Measurements from ENCODE around the gene CYGB.

CYGB gene

DNA sequence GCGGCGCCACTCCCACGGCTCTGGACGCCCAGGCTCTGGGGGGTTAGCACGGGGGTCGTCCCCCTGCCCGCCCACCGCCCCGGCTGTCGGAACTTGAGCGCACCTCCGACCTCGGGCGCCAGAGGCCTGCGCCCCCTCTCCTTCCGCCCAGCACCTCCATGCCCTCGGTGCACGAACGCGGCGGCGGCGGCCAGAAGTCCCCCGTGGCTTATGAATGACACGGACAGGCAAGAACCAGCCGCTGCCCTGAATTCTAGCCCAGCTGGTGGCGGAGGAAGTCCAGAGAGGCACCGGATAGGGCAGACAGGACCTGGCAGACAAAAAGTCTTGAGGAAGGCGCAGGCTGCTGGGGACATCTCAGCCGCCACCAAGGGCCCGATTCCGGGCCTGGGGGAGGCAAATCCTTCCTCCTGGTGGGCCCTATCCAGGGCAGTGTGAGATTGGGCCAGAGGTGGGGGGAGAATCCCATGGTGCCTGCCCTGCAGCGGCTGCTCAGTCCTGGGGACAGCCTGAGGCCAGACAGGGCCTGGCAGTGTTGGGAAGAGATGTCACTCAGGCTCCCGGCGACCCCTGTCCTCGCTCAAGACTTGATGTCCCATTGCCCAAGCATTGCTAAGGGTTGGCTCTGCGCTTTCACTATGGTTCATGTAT is 897 bp upstream of the CYGB start:
- Histone ChIP-seq H3K36me3 (ENCODE audit: control insufficient read depth in 2 of 2, insufficient read depth in 1 of 2, low read length in 2 of 2) (no peaks in the 10 kb centered on the region), H3K27ac (ENCODE audit: extremely low read depth, low read depth, low read length) (no peak overlapping the region), H3K4me1 (ENCODE audit: control insufficient read depth, insufficient read depth, low read length) (peaks cover 8% of the 10 kb centered on the region), H3K4me3 (ENCODE audit: low read depth, low read length) (no peak overlapping the region), H3K9me3 (ENCODE audit: control insufficient read depth, insufficient read depth, low read depth, low read length) (no peaks in the 10 kb centered on the region)
- TF ChIP-seq ZNF266 (tag by site-specific recombination; IDR thresholded peaks at IDR 0.05; ENCODE audit: low read depth) (no peak), ZNF473 (tag by site-specific recombination; IDR thresholded peaks at IDR 0.05) (no peak), KLF1 (tag by site-specific recombination; IDR thresholded peaks at IDR 0.05) (no peak), ZNF76 (tag by site-specific recombination; IDR thresholded peaks at IDR 0.05; ENCODE audit: borderline replicate concordance, low read depth) (no peak), ZIC2 (tag by site-specific recombination; IDR thresholded peaks at IDR 0.05) (no peak), ZNF664 (tag by site-specific recombination; IDR thresholded peaks at IDR 0.05) (no peak), GLI2 (tag by site-specific recombination; IDR thresholded peaks at IDR 0.05; ENCODE audit: borderline replicate concordance, low read depth) (no peak)
- TF ChIP-seq, protein P1, sequence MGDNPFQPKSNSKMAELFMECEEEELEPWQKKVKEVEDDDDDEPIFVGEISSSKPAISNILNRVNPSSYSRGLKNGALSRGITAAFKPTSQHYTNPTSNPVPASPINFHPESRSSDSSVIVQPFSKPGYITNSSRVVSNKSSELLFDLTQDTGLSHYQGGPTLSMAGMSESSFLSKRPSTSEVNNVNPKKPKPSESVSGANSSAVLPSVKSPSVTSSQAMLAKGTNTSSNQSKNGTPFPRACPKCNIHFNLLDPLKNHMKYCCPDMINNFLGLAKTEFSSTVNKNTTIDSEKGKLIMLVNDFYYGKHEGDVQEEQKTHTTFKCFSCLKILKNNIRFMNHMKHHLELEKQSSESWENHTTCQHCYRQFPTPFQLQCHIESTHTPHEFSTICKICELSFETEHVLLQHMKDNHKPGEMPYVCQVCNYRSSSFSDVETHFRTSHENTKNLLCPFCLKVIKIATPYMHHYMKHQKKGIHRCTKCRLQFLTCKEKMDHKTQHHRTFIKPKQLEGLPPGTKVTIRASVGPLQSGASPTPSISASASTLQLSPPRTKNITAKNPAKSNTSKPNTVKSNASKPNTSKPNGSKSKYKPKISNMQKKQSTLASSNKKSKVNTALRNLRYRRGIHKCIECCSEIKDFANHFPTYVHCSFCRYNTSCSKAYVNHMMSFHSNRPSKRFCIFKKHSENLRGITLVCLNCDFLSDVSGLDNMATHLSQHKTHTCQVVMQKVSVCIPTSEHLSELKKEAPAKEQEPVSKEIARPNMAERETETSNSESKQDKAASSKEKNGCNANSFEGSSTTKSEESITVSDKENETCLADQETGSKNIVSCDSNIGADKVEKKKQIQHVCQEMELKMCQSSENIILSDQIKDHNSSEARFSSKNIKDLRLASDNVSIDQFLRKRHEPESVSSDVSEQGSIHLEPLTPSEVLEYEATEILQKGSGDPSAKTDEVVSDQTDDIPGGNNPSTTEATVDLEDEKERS (tag by site-specific recombination; IDR thresholded peaks at IDR 0.05) = no peak
- ChIA-PET CTCF (interaction anchor here (0.6 to 2.9 kb wide), 4 partner anchors 16 to 176 kb away, joined by 3 to 37 read pairs (median 9); no protein-coding TSS in a partner anchor), POLR2A (no interaction called here)

DNA sequence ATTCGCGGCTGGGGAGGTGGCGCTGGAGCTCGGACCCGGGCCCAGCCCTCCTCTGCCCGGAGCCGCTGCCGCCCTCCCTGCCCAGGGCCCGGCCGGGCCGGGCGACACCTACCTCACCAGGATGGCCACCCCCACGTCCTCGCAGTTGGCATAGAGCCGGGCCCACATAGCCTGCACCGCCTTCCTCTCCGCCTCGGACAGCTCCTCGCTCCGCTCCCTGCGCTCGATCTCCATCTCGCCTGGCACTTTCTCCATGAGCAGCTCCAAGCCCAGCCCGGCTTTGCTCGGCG is 276 bp downstream of the CYGB start:
- H3K9me3 ChIP-seq (ENCODE audit: control insufficient read depth, insufficient read depth, low read depth, low read length) = no peaks in the 10 kb centered on the region
- H3K4me1 ChIP-seq (ENCODE audit: control insufficient read depth, insufficient read depth, low read length) = peaks cover 11% of the 10 kb centered on the region
- POLR2A ChIA-PET = no interaction called here
- CTCF ChIA-PET = interaction anchor here (0.9 to 2.7 kb wide), 3 partner anchors 9 to 177 kb away, joined by 3 to 25 read pairs (median 17); no protein-coding TSS in a partner anchor
- no peak overlapping the region for H3K4me3 ChIP-seq (ENCODE audit: low read depth, low read length)
- H3K27ac ChIP-seq (ENCODE audit: extremely low read depth, low read depth, low read length) = no peak overlapping the region
- no peaks in the 10 kb centered on the region for H3K36me3 ChIP-seq (ENCODE audit: control insufficient read depth in 2 of 2, insufficient read depth in 1 of 2, low read length in 2 of 2)
- TF ChIP-seq, protein P2, sequence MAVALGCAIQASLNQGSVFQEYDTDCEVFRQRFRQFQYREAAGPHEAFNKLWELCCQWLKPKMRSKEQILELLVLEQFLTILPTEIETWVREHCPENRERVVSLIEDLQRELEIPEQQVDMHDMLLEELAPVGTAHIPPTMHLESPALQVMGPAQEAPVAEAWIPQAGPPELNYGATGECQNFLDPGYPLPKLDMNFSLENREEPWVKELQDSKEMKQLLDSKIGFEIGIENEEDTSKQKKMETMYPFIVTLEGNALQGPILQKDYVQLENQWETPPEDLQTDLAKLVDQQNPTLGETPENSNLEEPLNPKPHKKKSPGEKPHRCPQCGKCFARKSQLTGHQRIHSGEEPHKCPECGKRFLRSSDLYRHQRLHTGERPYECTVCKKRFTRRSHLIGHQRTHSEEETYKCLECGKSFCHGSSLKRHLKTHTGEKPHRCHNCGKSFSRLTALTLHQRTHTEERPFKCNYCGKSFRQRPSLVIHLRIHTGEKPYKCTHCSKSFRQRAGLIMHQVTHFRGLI (tag by site-specific recombination; IDR thresholded peaks at IDR 0.05) = no peak
- TF ChIP-seq REPIN1 (tag by site-specific recombination; IDR thresholded peaks at IDR 0.05; ENCODE audit: low read depth) = no peak
- no peak for TF ChIP-seq ZNF561 (tag by site-specific recombination; IDR thresholded peaks at IDR 0.05; ENCODE audit: borderline replicate concordance)
- TF ChIP-seq ZNF664 (tag by site-specific recombination; IDR thresholded peaks at IDR 0.05) = no peak
- TF ChIP-seq ZNF391 (tag by site-specific recombination; IDR thresholded peaks at IDR 0.05; ENCODE audit: borderline replicate concordance, low read depth) = no peak
- no peak for TF ChIP-seq FEZF1 (tag by site-specific recombination; IDR thresholded peaks at IDR 0.05)
- TF ChIP-seq, protein P3, sequence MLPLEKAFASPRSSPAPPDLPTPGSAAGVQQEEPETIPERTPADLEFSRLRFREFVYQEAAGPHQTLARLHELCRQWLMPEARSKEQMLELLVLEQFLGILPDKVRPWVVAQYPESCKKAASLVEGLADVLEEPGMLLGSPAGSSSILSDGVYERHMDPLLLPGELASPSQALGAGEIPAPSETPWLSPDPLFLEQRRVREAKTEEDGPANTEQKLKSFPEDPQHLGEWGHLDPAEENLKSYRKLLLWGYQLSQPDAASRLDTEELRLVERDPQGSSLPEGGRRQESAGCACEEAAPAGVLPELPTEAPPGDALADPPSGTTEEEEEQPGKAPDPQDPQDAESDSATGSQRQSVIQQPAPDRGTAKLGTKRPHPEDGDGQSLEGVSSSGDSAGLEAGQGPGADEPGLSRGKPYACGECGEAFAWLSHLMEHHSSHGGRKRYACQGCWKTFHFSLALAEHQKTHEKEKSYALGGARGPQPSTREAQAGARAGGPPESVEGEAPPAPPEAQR (tag by site-specific recombination; IDR thresholded peaks at IDR 0.05) = no peak
- TF ChIP-seq, protein P4, sequence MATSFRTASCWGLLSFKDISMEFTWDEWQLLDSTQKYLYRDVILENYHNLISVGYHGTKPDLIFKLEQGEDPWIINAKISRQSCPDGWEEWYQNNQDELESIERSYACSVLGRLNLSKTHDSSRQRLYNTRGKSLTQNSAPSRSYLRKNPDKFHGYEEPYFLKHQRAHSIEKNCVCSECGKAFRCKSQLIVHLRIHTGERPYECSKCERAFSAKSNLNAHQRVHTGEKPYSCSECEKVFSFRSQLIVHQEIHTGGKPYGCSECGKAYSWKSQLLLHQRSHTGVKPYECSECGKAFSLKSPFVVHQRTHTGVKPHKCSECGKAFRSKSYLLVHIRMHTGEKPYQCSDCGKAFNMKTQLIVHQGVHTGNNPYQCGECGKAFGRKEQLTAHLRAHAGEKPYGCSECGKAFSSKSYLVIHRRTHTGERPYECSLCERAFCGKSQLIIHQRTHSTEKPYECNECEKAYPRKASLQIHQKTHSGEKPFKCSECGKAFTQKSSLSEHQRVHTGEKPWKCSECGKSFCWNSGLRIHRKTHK (tag by site-specific recombination; IDR thresholded peaks at IDR 0.05) = no peak
- TF ChIP-seq ZNF221 (tag by site-specific recombination; IDR thresholded peaks at IDR 0.05; ENCODE audit: borderline replicate concordance) = no peak
- no peak for TF ChIP-seq ZNF175 (tag by site-specific recombination; IDR thresholded peaks at IDR 0.05)
- TF ChIP-seq ZNF112 (tag by site-specific recombination; IDR thresholded peaks at IDR 0.05) = no peak
- no peak for TF ChIP-seq ZNF48 (tag by site-specific recombination; IDR thresholded peaks at IDR 0.05)
- TF ChIP-seq, protein P5, sequence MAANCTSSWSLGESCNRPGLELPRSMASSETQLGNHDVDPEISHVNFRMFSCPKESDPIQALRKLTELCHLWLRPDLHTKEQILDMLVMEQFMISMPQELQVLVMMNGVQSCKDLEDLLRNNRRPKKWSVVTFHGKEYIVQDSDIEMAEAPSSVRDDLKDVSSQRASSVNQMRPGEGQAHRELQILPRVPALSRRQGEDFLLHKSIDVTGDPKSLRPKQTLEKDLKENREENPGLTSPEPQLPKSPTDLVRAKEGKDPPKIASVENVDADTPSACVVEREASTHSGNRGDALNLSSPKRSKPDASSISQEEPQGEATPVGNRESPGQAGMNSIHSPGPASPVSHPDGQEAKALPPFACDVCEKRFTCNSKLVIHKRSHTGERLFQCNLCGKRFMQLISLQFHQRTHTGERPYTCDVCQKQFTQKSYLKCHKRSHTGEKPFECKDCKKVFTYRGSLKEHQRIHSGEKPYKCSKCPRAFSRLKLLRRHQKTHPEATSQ (tag by site-specific recombination; IDR thresholded peaks at IDR 0.05) = no peak
- no peak for TF ChIP-seq ZNF544 (tag by site-specific recombination; IDR thresholded peaks at IDR 0.05)
- TF ChIP-seq ZNF530 (tag by site-specific recombination; IDR thresholded peaks at IDR 0.05; ENCODE audit: low read depth) = no peak
- TF ChIP-seq, protein P6, sequence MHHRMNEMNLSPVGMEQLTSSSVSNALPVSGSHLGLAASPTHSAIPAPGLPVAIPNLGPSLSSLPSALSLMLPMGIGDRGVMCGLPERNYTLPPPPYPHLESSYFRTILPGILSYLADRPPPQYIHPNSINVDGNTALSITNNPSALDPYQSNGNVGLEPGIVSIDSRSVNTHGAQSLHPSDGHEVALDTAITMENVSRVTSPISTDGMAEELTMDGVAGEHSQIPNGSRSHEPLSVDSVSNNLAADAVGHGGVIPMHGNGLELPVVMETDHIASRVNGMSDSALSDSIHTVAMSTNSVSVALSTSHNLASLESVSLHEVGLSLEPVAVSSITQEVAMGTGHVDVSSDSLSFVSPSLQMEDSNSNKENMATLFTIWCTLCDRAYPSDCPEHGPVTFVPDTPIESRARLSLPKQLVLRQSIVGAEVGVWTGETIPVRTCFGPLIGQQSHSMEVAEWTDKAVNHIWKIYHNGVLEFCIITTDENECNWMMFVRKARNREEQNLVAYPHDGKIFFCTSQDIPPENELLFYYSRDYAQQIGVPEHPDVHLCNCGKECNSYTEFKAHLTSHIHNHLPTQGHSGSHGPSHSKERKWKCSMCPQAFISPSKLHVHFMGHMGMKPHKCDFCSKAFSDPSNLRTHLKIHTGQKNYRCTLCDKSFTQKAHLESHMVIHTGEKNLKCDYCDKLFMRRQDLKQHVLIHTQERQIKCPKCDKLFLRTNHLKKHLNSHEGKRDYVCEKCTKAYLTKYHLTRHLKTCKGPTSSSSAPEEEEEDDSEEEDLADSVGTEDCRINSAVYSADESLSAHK (tag by site-specific recombination; IDR thresholded peaks at IDR 0.05) = no peak
- TF ChIP-seq ZNF701 (tag by site-specific recombination; IDR thresholded peaks at IDR 0.05) = no peak
